RWPE2 (cell line): ENCODE data around the gene TXNDC11.

ENCODE experiments used
- ATAC-seq: fragments of 200-7000 bp; cut with Tn5 transposase; 3 replicates; pipeline ENCODE4 v1.9.1; 2021; ENCODE audit warnings: low read depth
- DNase-seq: peaks from one replicate; pipeline ENCODE4 v3.0.0-alpha.2; 2020; ENCODE audit warnings: low spot score
- H3K27ac ChIP-seq: fragments of 450-650 bp; 2 replicates; pipeline ENCODE4 v1.5.1; 2017; ENCODE audit warnings: mild to moderate bottlenecking; ENCODE audit not compliant: poor library complexity, severe bottlenecking
- H3K27me3 ChIP-seq: fragments of 250-450 bp; sonication (Bioruptor Pico); 2 replicates; pipeline ENCODE4 v1.5.1; 2021; ENCODE audit warnings: mild to moderate bottlenecking, moderate library complexity; ENCODE audit not compliant: insufficient read depth, poor library complexity, severe bottlenecking
- H3K36me3 ChIP-seq: fragments of 250-450 bp; sonication (Bioruptor Pico); 2 replicates; pipeline ENCODE4 v1.5.1; 2020; ENCODE audit warnings: low read depth, mild to moderate bottlenecking, moderate library complexity
- H3K4me1 ChIP-seq: fragments of 250-450 bp; sonication (Bioruptor Pico); 2 replicates; pipeline ENCODE4 v1.5.1; 2021; ENCODE audit warnings: mild to moderate bottlenecking, moderate library complexity; ENCODE audit not compliant: insufficient read depth, poor library complexity, severe bottlenecking
- H3K4me3 ChIP-seq: fragments of 250-450 bp; sonication (Bioruptor Pico); 2 replicates; pipeline ENCODE4 v1.5.1; 2021; ENCODE audit warnings: mild to moderate bottlenecking, moderate library complexity; ENCODE audit not compliant: severe bottlenecking
- H3K9me3 ChIP-seq: fragments of 250-450 bp; sonication (Bioruptor Pico); 2 replicates; pipeline ENCODE4 v1.5.1; 2021; ENCODE audit warnings: mild to moderate bottlenecking, moderate library complexity; ENCODE audit not compliant: severe bottlenecking
- CTCF ChIP-seq: fragments of 450-650 bp; IDR thresholded peaks from one replicate; pipeline ENCODE4 v1.5.1; 2017; ENCODE audit warnings: mild to moderate bottlenecking, moderate library complexity; ENCODE audit not compliant: poor library complexity, severe bottlenecking

TXNDC11 gene

GRCh38 chr16:11667221-11667823, 75.3 kb downstream of the TXNDC11 start:
- Histone ChIP-seq H3K4me1 (peaks cover 4% of the 10 kb centered on the region), H3K27me3 (no peaks in the 10 kb centered on the region), H3K9me3 (no peaks in the 10 kb centered on the region), H3K27ac (no peak overlapping the region), H3K36me3 (no peaks in the 10 kb centered on the region), H3K4me3 (no peak overlapping the region)
- ATAC-seq (no peak), DNase-seq (no peak)
- TF ChIP-seq CTCF = no peak

- Histone ChIP-seq H3K9me3 (no peaks in the 10 kb centered on the region), H3K27me3 (no peaks in the 10 kb centered on the region), H3K4me1 (no peaks in the 10 kb centered on the region), H3K27ac (no peak overlapping the region), H3K4me3 (no peak overlapping the region), H3K36me3 (no peaks in the 10 kb centered on the region)
- no peak for DNase-seq
- no peak for TF ChIP-seq CTCF
- ATAC-seq = no peak
These were observed 76.3 kb downstream of the TXNDC11 start for GRCh38 chr16:11666103-11667055.

DNA sequence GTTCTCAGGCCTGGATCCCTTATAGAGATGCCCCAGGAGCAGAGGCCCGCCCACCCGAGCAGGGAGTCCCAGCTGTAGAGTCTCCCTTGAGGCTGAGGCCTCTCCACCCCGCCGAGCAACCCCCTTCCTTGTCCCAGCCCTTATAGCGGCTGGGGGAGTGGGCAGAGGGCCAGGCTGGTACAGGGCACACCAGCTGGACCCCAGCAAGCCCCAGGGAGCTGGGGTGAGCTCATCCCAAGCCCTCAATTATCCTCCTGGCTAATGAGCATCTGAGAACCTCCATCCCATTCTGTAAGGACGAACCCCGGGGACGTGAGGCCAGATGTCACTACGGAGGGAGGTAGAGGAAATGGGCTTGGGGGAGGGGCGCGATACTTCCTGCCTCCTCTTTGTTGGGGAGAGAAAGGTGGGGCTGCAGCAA, 77.6 kb downstream of the TXNDC11 start:
- DNase-seq (no peak), ATAC-seq (no peak)
- Histone ChIP-seq H3K36me3 (no peaks in the 10 kb centered on the region), H3K27me3 (no peaks in the 10 kb centered on the region), H3K27ac (no peak overlapping the region), H3K4me1 (no peaks in the 10 kb centered on the region), H3K4me3 (no peak overlapping the region), H3K9me3 (no peaks in the 10 kb centered on the region)
- TF ChIP-seq CTCF = no peak

GRCh38 chr16:11662582-11662981, 80.1 kb downstream of the TXNDC11 start:
- Histone ChIP-seq H3K9me3 (no peaks in the 10 kb centered on the region), H3K4me3 (no peak overlapping the region), H3K4me1 (peaks cover 16% of the 10 kb centered on the region), H3K36me3 (no peaks in the 10 kb centered on the region), H3K27me3 (no peaks in the 10 kb centered on the region), H3K27ac (no peak overlapping the region)
- DNase-seq (no peak), ATAC-seq (no peak)
- TF ChIP-seq CTCF = no peak
